Rectal smooth muscle tissue (tissue), 1 donor: ENCODE measurements around the gene HAPLN2.
A peak's percentile ranks its signal among the peaks of the same experiment; 100 is the strongest.

Source experiments
- H3K27ac ChIP-seq: one replicate; pipeline ENCODE4 v1.7.0; 2013; ENCODE audit warnings: low read depth, low read length, inconsistent platforms
- H3K27me3 ChIP-seq: one replicate; pipeline ENCODE4 v1.7.0; 2013; ENCODE audit warnings: low read length; ENCODE audit not compliant: control insufficient read depth, insufficient read depth
- H3K36me3 ChIP-seq: one replicate; pipeline ENCODE4 v1.7.0; 2013; ENCODE audit warnings: low read length; ENCODE audit not compliant: control insufficient read depth, insufficient read depth
- H3K4me1 ChIP-seq: one replicate; pipeline ENCODE4 v1.7.0; 2013; ENCODE audit warnings: low read length; ENCODE audit not compliant: control insufficient read depth, insufficient read depth
- H3K4me3 ChIP-seq: one replicate; pipeline ENCODE4 v1.7.0; 2013; ENCODE audit warnings: low read length
- H3K9ac ChIP-seq: one replicate; pipeline ENCODE4 v1.7.0; 2013; ENCODE audit warnings: low read length

The HAPLN2 gene

DNA sequence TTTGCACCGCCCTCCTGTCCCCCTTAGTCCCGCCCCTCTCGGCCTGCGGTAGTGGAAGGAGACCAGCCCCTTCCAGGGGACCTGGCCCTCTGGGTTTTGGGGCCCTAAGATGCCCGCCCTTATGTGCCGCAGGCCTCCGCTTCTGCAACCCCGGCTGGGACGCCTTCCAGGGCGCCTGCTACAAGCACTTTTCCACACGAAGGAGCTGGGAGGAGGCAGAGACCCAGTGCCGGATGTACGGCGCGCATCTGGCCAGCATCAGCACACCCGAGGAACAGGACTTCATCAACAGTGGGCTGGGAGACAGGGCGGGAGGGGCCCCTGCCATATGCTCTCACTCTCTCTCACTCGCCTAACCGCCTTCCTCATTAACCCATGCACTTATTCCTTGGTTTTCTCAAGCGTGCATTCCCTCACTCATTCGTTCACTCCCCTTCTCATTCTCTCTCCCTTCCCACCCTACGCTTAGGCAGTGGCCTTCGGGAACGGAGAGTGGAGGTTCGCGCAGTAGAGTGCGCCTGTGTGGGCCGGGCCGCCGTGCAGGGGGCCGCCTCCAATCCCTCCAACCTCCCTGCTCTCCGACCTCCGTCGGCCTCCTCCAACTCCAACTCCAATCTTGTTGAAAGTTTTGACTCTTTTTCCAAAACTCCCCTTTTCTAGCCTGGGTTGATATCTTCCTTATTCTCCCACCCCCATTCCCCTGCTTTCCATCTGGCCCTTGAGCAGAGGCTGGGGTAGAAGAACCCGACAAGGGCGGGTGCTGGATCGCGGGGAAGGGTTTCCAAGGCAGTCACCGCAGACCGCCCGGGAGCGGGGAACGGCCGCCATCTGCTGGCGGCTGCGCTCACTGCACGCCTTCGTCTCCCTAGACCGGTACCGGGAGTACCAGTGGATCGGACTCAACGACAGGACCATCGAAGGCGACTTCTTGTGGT lies 37.9 kb downstream of the HAPLN2 start:
- Histone ChIP-seq H3K36me3 (no peaks in the 10 kb centered on the region), H3K27ac (no peak overlapping the region), H3K4me3 (peak overlapping the region; percentile 56), H3K9ac (no peak overlapping the region), H3K27me3 (peaks cover 5% of the 10 kb centered on the region), H3K4me1 (peaks cover 20% of the 10 kb centered on the region)

DNA sequence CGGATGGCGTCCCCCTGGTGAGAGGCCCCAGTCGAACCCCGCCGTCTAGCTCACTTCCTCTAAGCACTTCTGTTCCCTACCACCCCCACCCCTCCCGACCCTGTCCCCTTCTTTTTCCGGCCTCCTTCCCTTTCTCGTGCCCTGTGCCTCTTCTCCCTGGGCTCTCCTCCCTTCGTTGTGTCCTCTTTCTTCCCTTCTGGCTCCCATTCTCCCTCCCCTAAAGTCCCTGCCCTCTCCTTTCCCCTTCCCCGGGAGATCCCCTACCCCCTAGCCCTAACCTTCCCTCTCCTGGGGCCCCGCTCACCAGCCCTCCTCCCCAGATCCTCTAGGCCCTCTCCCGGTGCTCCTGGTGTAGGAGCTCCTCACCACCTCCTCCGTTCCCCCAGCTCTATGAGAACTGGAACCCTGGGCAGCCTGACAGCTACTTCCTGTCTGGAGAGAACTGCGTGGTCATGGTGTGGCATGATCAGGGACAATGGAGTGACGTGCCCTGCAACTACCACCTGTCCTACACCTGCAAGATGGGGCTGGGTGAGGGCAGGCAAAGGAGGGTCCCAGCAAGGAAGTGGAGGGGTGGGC lies 38.6 kb downstream of the HAPLN2 start:
- Histone ChIP-seq H3K4me3 (peak overlapping the region; percentile 56), H3K36me3 (no peaks in the 10 kb centered on the region), H3K4me1 (peaks cover 28% of the 10 kb centered on the region), H3K27ac (no peak overlapping the region), H3K9ac (no peak overlapping the region), H3K27me3 (peaks cover 5% of the 10 kb centered on the region)

DNA sequence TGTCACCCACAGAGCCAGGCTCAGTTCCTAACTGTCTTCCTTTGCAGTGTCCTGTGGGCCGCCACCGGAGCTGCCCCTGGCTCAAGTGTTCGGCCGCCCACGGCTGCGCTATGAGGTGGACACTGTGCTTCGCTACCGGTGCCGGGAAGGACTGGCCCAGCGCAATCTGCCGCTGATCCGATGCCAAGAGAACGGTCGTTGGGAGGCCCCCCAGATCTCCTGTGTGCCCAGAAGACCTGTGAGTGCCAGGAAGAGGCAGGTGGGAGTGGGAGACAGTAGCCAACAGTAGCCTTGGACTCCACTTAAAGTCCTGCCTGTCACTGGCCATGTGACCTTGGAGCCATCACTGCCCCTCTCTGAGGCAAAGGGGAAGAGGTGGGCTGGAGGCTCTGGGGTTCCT lies 39.3 kb downstream of the HAPLN2 start:
- peaks cover 33% of the 10 kb centered on the region for H3K4me1 ChIP-seq
- no peak overlapping the region for H3K4me3 ChIP-seq
- peaks cover 5% of the 10 kb centered on the region for H3K27me3 ChIP-seq
- H3K36me3 ChIP-seq, result no peaks in the 10 kb centered on the region
- no peak overlapping the region for H3K9ac ChIP-seq
- no peak overlapping the region for H3K27ac ChIP-seq

DNA sequence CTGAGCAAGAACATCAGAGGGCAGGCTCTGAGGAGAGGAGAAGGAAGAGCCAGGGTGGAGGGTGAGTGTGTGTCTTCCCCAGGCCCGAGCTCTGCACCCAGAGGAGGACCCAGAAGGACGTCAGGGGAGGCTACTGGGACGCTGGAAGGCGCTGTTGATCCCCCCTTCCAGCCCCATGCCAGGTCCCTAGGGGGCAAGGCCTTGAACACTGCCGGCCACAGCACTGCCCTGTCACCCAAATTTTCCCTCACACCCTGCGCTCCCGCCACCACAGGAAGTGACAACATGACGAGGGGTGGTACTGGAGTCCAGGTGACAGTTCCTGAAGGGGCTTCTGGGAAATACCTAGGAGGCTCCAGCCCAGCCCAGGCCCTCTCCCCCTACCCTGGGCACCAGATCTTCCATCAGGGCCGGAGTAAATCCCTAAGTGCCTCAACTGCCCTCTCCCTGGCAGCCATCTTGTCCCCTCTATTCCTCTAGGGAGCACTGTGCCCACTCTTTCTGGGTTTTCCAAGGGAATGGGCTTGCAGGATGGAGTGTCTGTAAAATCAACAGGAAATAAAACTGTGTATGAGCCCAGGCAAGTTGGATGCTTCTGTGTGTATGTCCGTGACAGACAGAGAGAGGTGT lies 39.8 kb downstream of the HAPLN2 start:
- no peak overlapping the region for H3K9ac ChIP-seq
- H3K4me3 ChIP-seq, result no peak overlapping the region
- H3K27me3 ChIP-seq, result peaks cover 5% of the 10 kb centered on the region
- H3K36me3 ChIP-seq, result no peaks in the 10 kb centered on the region
- no peak overlapping the region for H3K27ac ChIP-seq
- peaks cover 37% of the 10 kb centered on the region for H3K4me1 ChIP-seq

DNA sequence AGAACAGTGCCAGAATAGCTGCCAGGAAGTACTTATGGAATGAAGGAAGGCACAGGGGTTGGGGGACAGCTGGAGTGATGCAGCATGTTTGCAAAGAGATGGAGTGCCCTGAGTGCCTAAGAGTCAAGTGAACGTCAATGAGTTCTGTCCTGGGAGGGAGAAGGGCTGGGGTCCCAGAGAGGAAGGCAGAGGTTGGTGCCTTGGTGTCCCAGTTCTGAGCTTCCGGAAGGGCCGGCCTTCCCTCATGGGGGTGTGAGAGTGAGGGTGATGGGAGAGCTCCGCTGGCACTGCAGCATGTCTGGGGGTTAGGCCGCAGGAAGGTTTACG lies 40.4 kb downstream of the HAPLN2 start:
- Histone ChIP-seq H3K27me3 (peaks cover 5% of the 10 kb centered on the region), H3K4me1 (peaks cover 43% of the 10 kb centered on the region), H3K9ac (no peak overlapping the region), H3K36me3 (no peaks in the 10 kb centered on the region), H3K4me3 (peak overlapping the region; percentile 50), H3K27ac (no peak overlapping the region)

DNA sequence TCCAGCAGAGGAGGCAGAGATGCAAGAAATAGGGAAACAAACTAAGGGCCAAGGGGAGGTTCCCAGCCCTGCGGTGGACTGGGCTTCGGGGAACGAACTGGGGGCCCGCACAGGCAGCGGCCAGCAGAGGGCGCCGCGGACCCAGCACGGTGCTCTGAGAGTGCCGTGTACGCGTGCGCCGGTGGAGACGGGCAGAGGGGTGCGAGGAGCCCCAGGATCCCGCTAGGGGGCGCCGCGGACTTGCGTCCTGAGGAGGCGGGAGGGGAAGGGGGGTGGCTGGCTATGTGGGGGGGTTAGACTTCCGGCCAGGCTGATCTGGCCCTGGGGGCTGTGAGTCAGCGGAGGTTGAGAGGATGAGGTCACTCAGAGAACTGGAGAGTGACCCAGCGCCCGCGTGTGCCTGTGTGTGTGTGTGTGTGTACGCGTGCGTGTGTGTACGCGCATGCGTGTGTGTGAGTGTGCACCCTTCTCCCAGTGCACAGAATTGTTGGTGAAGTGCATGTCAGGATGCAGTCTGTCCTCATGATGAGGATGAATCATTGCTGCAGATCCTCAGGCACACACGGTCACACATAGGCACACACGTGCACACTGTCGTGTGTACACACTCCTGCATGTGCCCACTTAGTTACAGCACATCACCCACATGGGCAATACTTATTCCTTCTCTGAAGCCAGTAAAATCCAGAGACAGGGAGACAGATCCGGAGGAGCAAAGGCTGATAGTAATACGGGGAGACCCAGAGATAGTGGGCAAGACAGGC lies 41.0 kb downstream of the HAPLN2 start:
- H3K4me1 ChIP-seq, result peaks cover 47% of the 10 kb centered on the region
- H3K36me3 ChIP-seq, result no peaks in the 10 kb centered on the region
- H3K27ac ChIP-seq, result peak overlapping the region; percentile 79
- peaks cover 5% of the 10 kb centered on the region for H3K27me3 ChIP-seq
- peak overlapping the region; percentile 19 for H3K9ac ChIP-seq
- peak overlapping the region; percentile 50 for H3K4me3 ChIP-seq

DNA sequence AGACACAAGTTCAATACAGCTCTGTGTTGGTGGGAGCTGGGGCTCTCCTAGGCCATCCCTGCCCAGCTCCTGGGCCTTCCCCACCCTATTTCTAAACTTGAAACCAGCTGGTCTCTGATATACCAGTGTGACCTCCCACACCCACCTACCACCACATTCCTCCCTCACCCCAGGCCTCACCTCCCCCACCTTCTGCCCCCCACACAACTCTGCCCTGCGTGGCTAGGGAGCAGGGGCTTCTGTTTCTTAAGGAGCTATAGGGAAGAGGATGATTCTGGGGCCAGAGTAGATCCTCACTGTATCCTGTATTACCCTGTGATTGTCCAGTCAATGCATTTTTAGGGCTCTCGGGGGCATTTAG lies 41.5 kb downstream of the HAPLN2 start:
- no peaks in the 10 kb centered on the region for H3K36me3 ChIP-seq
- peaks cover 50% of the 10 kb centered on the region for H3K4me1 ChIP-seq
- H3K4me3 ChIP-seq, result peak overlapping the region; percentile 47
- H3K9ac ChIP-seq, result no peak overlapping the region
- H3K27ac ChIP-seq, result peak overlapping the region; percentile 79
- peaks cover 5% of the 10 kb centered on the region for H3K27me3 ChIP-seq

DNA sequence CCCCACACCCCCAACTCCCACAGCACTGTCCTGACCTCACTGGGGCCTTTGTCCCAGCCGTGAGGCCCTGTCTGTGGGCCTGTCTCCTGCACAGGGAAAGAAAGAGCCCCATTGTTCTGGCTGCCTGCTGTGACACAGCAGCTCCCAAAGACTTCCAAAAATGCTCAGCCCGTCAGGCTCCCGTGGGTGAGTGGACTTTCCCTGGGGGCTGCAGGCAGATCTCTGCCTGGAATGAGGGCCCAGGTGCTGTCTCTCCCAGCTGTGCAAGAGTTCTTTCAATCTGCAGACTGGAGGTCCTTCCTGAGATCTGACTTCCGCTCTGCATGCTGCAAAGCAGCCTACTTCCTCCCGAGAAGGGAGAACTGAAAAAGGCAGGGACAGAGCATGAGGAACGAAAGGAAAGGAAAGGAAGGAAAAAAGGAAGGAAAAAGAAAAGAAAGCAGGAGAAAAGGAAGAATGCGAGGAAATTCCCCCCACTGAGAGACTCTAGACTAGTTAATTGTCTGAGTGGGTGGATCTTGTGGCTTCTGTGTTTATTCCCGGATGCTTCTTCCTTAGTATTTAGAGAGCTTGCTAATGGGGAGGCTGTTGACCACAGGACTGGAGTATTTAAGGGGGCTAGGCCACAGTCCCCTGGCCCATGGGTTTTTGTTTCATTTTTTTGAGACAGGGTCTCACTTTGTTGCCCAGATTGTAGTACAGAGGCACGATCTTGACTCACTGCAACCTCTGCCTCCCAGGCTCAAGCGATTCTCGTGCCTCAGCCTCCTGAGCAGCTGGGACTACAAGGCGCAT lies 43.0 kb downstream of the HAPLN2 start:
- Histone ChIP-seq H3K36me3 (no peaks in the 10 kb centered on the region), H3K4me1 (peaks cover 50% of the 10 kb centered on the region), H3K27me3 (no peaks in the 10 kb centered on the region), H3K27ac (peak overlapping the region; percentile 79), H3K9ac (no peak overlapping the region), H3K4me3 (no peak overlapping the region)

DNA sequence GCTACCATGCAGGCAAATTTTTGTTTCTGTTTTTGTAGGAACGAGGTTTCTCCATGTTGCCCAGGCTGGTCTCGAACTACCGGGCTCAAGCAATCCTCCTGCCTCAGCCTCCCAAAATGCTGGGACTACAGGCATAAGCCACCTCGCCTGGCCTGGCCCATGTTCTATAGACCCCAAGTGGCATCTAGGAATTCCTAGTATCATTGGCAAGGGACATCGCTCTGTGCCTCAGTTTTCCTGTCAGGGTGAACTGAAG lies 43.5 kb downstream of the HAPLN2 start:
- H3K4me3 ChIP-seq, result no peak overlapping the region
- no peak overlapping the region for H3K9ac ChIP-seq
- H3K36me3 ChIP-seq, result no peaks in the 10 kb centered on the region
- H3K27me3 ChIP-seq, result no peaks in the 10 kb centered on the region
- H3K4me1 ChIP-seq, result peaks cover 55% of the 10 kb centered on the region
- peak overlapping the region; percentile 79 for H3K27ac ChIP-seq

DNA sequence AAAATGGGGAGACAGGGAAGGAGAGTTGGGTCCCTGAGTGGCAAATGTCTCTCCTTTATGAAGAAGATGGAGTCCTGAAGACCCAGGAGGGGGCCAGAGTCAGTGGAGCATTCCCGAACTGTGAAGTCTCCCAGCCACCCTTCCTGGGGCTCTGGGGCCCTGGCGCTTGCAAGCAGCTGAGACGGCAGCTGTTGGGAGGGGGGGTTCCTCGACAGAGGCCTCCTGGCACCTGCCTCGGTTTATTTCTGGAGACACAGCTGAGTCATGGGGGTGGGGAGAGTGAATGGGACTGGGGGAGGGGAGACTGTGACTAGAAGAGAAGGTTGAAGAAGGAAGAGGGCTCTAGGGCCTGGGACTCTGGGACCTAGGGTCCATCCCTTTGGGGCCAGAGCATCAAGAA lies 44.0 kb downstream of the HAPLN2 start:
- H3K27ac ChIP-seq, result peak overlapping the region; percentile 79
- no peak overlapping the region for H3K9ac ChIP-seq
- peaks cover 60% of the 10 kb centered on the region for H3K4me1 ChIP-seq
- H3K4me3 ChIP-seq, result no peak overlapping the region
- no peaks in the 10 kb centered on the region for H3K36me3 ChIP-seq
- H3K27me3 ChIP-seq, result no peaks in the 10 kb centered on the region

DNA sequence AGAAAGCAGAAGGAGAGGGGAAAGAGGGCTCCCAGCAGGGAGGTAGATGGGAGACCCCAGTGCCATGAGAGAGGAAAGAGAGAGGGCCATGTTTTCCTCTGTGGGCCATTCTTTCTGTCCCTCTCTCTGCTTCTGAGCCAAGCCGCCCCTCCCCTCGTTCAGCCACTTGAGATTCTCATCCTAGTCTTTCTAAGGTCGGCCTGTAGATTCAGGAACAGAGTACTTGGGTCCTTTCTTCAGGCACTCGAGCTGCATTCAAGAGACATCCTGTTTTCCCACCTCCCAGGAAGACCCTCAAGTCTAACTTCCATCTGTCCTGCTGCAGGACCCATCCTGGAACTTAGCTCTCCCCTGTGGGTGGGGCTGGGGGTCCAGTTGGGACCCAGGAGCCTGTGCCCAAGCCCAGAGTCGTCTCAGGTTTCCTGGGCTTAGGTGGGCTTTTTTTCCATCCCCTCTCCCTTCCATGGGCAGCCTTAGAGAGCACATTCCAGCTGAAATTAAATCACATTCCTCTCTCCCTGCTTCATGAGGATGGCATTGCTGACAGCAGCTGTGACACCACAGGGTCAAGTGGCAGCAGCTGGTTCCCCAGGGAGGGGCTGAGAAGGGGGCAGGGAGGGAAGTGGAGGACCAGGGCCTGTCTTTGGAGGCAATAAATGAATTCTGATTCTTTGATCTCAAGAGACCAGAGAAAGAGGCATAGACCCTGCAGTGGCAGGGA lies 45.0 kb downstream of the HAPLN2 start:
- Histone ChIP-seq H3K27ac (peak overlapping the region; percentile 79), H3K4me1 (peaks cover 65% of the 10 kb centered on the region), H3K27me3 (no peaks in the 10 kb centered on the region), H3K36me3 (no peaks in the 10 kb centered on the region), H3K4me3 (peak overlapping the region; percentile 34), H3K9ac (no peak overlapping the region)
